Activated CD4-positive, alpha-beta memory T cell treated with anti-CD3 and anti-CD28 coated beads, Interleukin-2, amount 10 ng/mL, durations not matched to agents 7 days and 5 days (primary cell): ENCODE measurements around the gene CAMK2B. TPM values are rescaled to one million over a fixed set of nuclear protein-coding genes. Genes with fewer than 3 reads are reported as not detected.

ENCODE experiments used
- CTCF ChIA-PET: fragments of 350-600 bp; sonication (Branson Sonifier 250); formaldehyde crosslinking; loops from one replicate; lab custom pipeline; 2021; ENCODE audit warnings: antibody characterized with exemption, inconsistent platforms; lab: Charles Lee
- POLR2A ChIA-PET: fragments of 350-600 bp; sonication (Branson Sonifier 250); formaldehyde crosslinking; loops from one replicate; lab custom pipeline; 2021; ENCODE audit warnings: antibody characterized with exemption; lab: Charles Lee
- DNase-seq: peaks from one replicate; pipeline ENCODE4 v3.0.0-alpha.2; 2020
- H3K27ac Mint-ChIP-seq: one replicate; pipeline ENCODE4 v1.8.0; 2021; ENCODE audit warnings: mild to moderate bottlenecking, mixed read lengths
- H3K27me3 Mint-ChIP-seq: one replicate; pipeline ENCODE4 v1.8.0; 2021; ENCODE audit warnings: mixed read lengths
- H3K36me3 Mint-ChIP-seq: one replicate; pipeline ENCODE4 v1.8.0; 2021; ENCODE audit warnings: low read depth, mixed read lengths
- H3K4me1 Mint-ChIP-seq: one replicate; pipeline ENCODE4 v1.8.0; 2021; ENCODE audit warnings: mixed read lengths
- H3K4me3 Mint-ChIP-seq: one replicate; pipeline ENCODE4 v1.8.0; 2021; ENCODE audit warnings: mild to moderate bottlenecking, mixed read lengths
- H3K9me3 Mint-ChIP-seq: one replicate; pipeline ENCODE4 v1.8.0; 2021; ENCODE audit warnings: mixed read lengths
- total RNA-seq, 2 experiments: library from RNA; stranded (reverse); gene quantifications; one replicate each; pipeline ENCODE4 v1.2.3, GENCODE V29; 2021

Gene CAMK2B
- total RNA-seq, 2 experiments from 2014 or later, result 0.10 TPM; not detected in 1

- ChIA-PET CTCF (no interaction called here), POLR2A (no interaction called here)
- no peak overlapping the region for H3K27ac Mint-ChIP-seq
These were observed 135.2 kb downstream of the CAMK2B start for GRCh38 chr7:44189993-44190872.

GRCh38 chr7:44189286-44189992 lies 136.0 kb downstream of the CAMK2B start, which contains the start of gene GCK:
Gene GCK, minus strand, starts transcription at chr7:44189439. Its CDS starts 486 bp downstream, at chr7:44188953.
- CTCF ChIA-PET, result no interaction called here
- Mint-ChIP-seq H3K9me3 (no peaks in the 10 kb centered on the region), H3K27ac (no peak within 1 kb of the TSS), H3K36me3 (no peaks in the 10 kb centered on the region), H3K4me3 (no peak within 1 kb of the TSS), H3K4me1 (no peaks in the 10 kb centered on the region), H3K27me3 (peaks cover 11% of the 10 kb centered on the region)
- POLR2A ChIA-PET, result no interaction called here
- DNase-seq, result no peak

More at GRCh38 chr7:44189993-44190872, 135.2 kb downstream of the CAMK2B start:
- Mint-ChIP-seq H3K36me3 (no peaks in the 10 kb centered on the region), H3K9me3 (no peaks in the 10 kb centered on the region), H3K4me1 (no peaks in the 10 kb centered on the region), H3K4me3 (no peak overlapping the region), H3K27me3 (peaks cover 11% of the 10 kb centered on the region)
- DNase-seq, result no peak

- POLR2A ChIA-PET, result no interaction called here
- H3K4me3 Mint-ChIP-seq, result no peak overlapping the region
- CTCF ChIA-PET, result no interaction called here
- peaks cover 11% of the 10 kb centered on the region for H3K27me3 Mint-ChIP-seq
- H3K9me3 Mint-ChIP-seq, result no peaks in the 10 kb centered on the region
- no peaks in the 10 kb centered on the region for H3K36me3 Mint-ChIP-seq
- H3K27ac Mint-ChIP-seq, result no peak overlapping the region
- no peak for DNase-seq
- no peaks in the 10 kb centered on the region for H3K4me1 Mint-ChIP-seq
These were observed 136.7 kb downstream of the CAMK2B start for GRCh38 chr7:44188480-44189225.

- Mint-ChIP-seq H3K4me3 (no peak overlapping the region), H3K27ac (no peak overlapping the region), H3K36me3 (no peaks in the 10 kb centered on the region), H3K27me3 (peaks cover 10% of the 10 kb centered on the region), H3K9me3 (peaks cover 3% of the 10 kb centered on the region), H3K4me1 (no peaks in the 10 kb centered on the region)
- CTCF ChIA-PET, result no interaction called here
- no peak for DNase-seq
- POLR2A ChIA-PET, result no interaction called here
These were observed 137.6 kb downstream of the CAMK2B start for GRCh38 chr7:44187636-44188416.

- no peaks in the 10 kb centered on the region for H3K36me3 Mint-ChIP-seq
- no peaks in the 10 kb centered on the region for H3K4me1 Mint-ChIP-seq
- no peak for DNase-seq
- POLR2A ChIA-PET, result no interaction called here
- H3K27me3 Mint-ChIP-seq, result peaks cover 8% of the 10 kb centered on the region
- no peak overlapping the region for H3K27ac Mint-ChIP-seq
- H3K4me3 Mint-ChIP-seq, result no peak overlapping the region
- H3K9me3 Mint-ChIP-seq, result peaks cover 8% of the 10 kb centered on the region
- CTCF ChIA-PET, result no interaction called here
These were observed 138.7 kb downstream of the CAMK2B start for GRCh38 chr7:44186736-44187135.

GRCh38 chr7:44185729-44186128 lies 139.7 kb downstream of the CAMK2B start:
- Mint-ChIP-seq H3K27ac (no peak overlapping the region), H3K27me3 (peaks cover 9% of the 10 kb centered on the region), H3K4me1 (no peaks in the 10 kb centered on the region), H3K36me3 (no peaks in the 10 kb centered on the region), H3K9me3 (peaks cover 8% of the 10 kb centered on the region), H3K4me3 (no peak overlapping the region)
- DNase-seq, result no peak
- POLR2A ChIA-PET, result no interaction called here
- CTCF ChIA-PET, result no interaction called here

- Mint-ChIP-seq H3K9me3 (peaks cover 8% of the 10 kb centered on the region), H3K36me3 (no peaks in the 10 kb centered on the region), H3K27ac (no peak overlapping the region), H3K27me3 (peaks cover 7% of the 10 kb centered on the region), H3K4me1 (no peaks in the 10 kb centered on the region), H3K4me3 (no peak overlapping the region)
- CTCF ChIA-PET, result no interaction called here
- DNase-seq, result no peak
- POLR2A ChIA-PET, result no interaction called here
These were observed 140.4 kb downstream of the CAMK2B start for GRCh38 chr7:44184873-44185446.

GRCh38 chr7:44184206-44184872 lies 141.1 kb downstream of the CAMK2B start:
- POLR2A ChIA-PET, result no interaction called here

GRCh38 chr7:44183386-44183785 lies 142.0 kb downstream of the CAMK2B start:
- Mint-ChIP-seq H3K27me3 (peaks cover 11% of the 10 kb centered on the region), H3K36me3 (no peaks in the 10 kb centered on the region), H3K4me3 (no peak overlapping the region), H3K9me3 (peaks cover 8% of the 10 kb centered on the region), H3K4me1 (no peaks in the 10 kb centered on the region), H3K27ac (no peak overlapping the region)
- ChIA-PET POLR2A (no interaction called here), CTCF (no interaction called here)
- no peak for DNase-seq

More at GRCh38 chr7:44184206-44184872, 141.1 kb downstream of the CAMK2B start:
- Mint-ChIP-seq H3K27me3 (peaks cover 9% of the 10 kb centered on the region), H3K4me1 (no peaks in the 10 kb centered on the region), H3K9me3 (peaks cover 8% of the 10 kb centered on the region), H3K27ac (no peak overlapping the region), H3K4me3 (no peak overlapping the region), H3K36me3 (no peaks in the 10 kb centered on the region)
- CTCF ChIA-PET, result no interaction called here
- no peak for DNase-seq

- ChIA-PET POLR2A (no interaction called here), CTCF (no interaction called here)
- DNase-seq, result no peak
- no peaks in the 10 kb centered on the region for H3K4me1 Mint-ChIP-seq
- peaks cover 8% of the 10 kb centered on the region for H3K9me3 Mint-ChIP-seq
- no peak overlapping the region for H3K4me3 Mint-ChIP-seq
- H3K27me3 Mint-ChIP-seq, result peaks cover 11% of the 10 kb centered on the region
- no peak overlapping the region for H3K27ac Mint-ChIP-seq
- H3K36me3 Mint-ChIP-seq, result no peaks in the 10 kb centered on the region
These were observed 142.6 kb downstream of the CAMK2B start for GRCh38 chr7:44182827-44183226.

GRCh38 chr7:44180631-44181030 lies 144.8 kb downstream of the CAMK2B start:
- CTCF ChIA-PET, result no interaction called here
- Mint-ChIP-seq H3K27me3 (peaks cover 11% of the 10 kb centered on the region), H3K9me3 (peaks cover 8% of the 10 kb centered on the region)

More at GRCh38 chr7:44180631-44181030, 144.8 kb downstream of the CAMK2B start:
- Mint-ChIP-seq H3K36me3 (no peaks in the 10 kb centered on the region), H3K4me1 (no peaks in the 10 kb centered on the region), H3K4me3 (no peak overlapping the region), H3K27ac (no peak overlapping the region)
- POLR2A ChIA-PET, result no interaction called here
- DNase-seq, result no peak
